ENCODE measurements around the gene NEURL1.

The NEURL1 gene

DNA sequence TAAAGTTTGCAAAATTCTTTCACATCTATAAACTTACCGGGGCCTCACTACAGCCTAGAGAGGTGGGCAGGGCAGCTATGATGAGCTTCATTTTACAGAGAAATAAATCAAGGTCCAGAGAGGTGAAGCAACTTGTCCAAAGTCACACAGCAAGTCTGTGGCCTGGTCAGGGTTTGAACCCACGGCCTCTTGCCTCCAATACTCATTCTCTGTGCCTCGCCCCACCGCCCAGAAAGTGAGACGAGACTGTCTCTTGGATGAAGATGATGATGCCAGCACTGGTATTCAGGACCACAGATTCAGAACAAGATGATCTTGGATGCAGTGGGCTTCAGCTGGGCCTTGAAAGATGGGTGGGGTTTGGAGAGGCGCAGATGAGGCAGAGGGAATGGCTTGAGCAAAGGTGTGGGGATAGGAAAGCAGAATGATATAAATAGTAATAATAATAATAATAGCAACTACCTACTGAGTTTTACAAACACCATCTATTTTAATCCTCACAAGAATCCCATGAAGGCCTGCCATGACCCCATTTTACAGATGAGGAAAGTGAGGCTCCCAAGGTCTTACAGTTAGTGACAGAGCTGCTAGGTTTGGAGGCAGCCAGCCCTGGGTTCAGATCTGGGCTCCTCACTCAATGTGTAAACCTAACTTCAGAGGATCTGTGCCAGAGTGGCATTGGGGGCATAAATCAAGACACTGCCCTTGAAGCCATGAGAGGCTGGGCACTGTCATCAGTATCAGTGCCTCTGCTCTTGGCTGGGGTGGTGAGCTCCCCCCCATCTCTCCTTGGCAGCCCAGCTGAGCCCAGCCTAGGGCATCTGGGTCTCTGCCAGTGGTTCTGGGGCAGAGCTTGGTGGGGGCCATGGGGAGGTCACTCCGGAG, 70.0 kb downstream of the NEURL1 start:
- Histone ChIP-seq H3K36me3 (ENCODE audit: control insufficient read depth, insufficient read depth, low read length) (no peaks in the 10 kb centered on the region), H3K9me3 (ENCODE audit: control insufficient read depth, low read length) (no peaks in the 10 kb centered on the region), H3K27ac (no peak overlapping the region), H3K79me2 (peaks cover 21% of the 10 kb centered on the region), H3K4me3 (ENCODE audit: low read depth, low read length) (no peak overlapping the region), H3K27me3 (ENCODE audit: control insufficient read depth, insufficient read depth, low read length) (no peaks in the 10 kb centered on the region), H3K9ac (no peak overlapping the region), H3K4me1 (peaks cover 4% of the 10 kb centered on the region), H2AFZ (no peak overlapping the region), H3K4me2 (ENCODE audit: low read length) (no peak overlapping the region)
- TF ChIP-seq, protein P1, sequence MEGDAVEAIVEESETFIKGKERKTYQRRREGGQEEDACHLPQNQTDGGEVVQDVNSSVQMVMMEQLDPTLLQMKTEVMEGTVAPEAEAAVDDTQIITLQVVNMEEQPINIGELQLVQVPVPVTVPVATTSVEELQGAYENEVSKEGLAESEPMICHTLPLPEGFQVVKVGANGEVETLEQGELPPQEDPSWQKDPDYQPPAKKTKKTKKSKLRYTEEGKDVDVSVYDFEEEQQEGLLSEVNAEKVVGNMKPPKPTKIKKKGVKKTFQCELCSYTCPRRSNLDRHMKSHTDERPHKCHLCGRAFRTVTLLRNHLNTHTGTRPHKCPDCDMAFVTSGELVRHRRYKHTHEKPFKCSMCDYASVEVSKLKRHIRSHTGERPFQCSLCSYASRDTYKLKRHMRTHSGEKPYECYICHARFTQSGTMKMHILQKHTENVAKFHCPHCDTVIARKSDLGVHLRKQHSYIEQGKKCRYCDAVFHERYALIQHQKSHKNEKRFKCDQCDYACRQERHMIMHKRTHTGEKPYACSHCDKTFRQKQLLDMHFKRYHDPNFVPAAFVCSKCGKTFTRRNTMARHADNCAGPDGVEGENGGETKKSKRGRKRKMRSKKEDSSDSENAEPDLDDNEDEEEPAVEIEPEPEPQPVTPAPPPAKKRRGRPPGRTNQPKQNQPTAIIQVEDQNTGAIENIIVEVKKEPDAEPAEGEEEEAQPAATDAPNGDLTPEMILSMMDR (IDR thresholded peaks at IDR 0.05) = no peak

DNA sequence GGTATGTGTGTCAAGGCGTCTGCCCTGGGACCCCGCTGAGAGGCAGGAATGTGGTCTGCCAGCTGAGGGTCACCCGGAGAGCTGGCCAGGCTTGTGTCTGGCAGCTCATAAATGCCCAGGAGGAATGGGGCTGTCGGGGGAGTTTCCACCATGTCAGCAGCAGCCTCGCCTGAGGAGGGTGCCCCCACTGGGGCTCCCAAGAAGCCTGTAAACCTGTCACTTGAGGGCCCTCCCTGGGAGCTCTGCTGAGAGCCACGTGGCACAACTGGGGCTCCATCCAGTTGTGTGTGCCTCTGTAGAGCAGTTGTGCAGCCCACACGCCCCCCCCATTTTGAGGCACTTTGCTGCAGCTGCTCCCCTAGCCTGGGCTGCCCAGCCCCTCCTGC, 70.6 kb downstream of the NEURL1 start:
- Histone ChIP-seq H3K27me3 (ENCODE audit: control insufficient read depth, insufficient read depth, low read length) (no peaks in the 10 kb centered on the region), H3K79me2 (peaks cover 21% of the 10 kb centered on the region), H3K4me3 (ENCODE audit: low read depth, low read length) (no peak overlapping the region), H3K9ac (no peak overlapping the region), H3K9me3 (ENCODE audit: control insufficient read depth, low read length) (no peaks in the 10 kb centered on the region), H3K36me3 (ENCODE audit: control insufficient read depth, insufficient read depth, low read length) (no peaks in the 10 kb centered on the region), H3K4me2 (ENCODE audit: low read length) (no peak overlapping the region), H3K4me1 (peaks cover 5% of the 10 kb centered on the region), H3K27ac (no peak overlapping the region), H2AFZ (no peak overlapping the region)
- TF ChIP-seq, protein P1 (IDR thresholded peaks at IDR 0.05) = no peak

DNA sequence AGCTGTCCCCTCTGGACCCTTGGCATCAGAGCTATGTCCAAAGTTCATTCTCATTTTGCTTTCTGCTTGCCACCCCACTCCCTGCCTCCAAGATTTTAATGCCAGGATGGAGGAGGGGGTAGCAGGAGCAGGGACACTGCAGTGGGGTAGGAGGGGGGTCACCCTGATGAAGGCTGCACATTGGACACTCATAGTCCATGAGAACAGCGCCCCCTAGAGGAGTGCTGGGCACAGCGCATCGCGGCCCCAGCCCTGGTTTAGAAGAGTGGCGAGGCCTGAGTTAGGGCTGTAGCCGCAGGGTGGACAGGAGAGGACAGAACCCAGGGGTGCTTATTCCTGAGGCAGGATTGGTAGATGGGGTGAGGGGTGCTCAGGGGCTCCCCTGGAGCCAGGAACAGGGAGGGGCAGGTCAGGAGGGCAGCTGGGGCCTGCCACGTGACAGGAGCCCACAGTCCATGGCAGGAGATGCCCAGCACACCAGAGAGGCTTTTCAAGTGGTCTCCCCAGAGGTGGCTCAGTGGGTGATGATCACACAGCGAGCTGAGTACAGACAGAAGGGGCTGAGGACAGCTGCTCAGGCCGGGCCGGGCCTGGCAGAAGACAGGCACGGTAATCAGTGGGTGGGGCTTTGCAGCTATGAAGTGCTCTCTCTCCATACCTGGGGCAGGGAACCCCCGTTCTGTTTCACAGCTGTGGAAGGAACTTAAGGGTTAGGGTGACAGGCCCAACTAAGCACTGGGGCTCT, 71.4 kb downstream of the NEURL1 start:
- Histone ChIP-seq H3K36me3 (ENCODE audit: control insufficient read depth, insufficient read depth, low read length) (no peaks in the 10 kb centered on the region), H3K27ac (no peak overlapping the region), H3K4me3 (ENCODE audit: low read depth, low read length) (no peak overlapping the region), H3K9me3 (ENCODE audit: control insufficient read depth, low read length) (no peaks in the 10 kb centered on the region), H3K4me1 (peaks cover 5% of the 10 kb centered on the region), H3K79me2 (peaks cover 17% of the 10 kb centered on the region), H3K9ac (no peak overlapping the region), H2AFZ (no peak overlapping the region), H3K4me2 (ENCODE audit: low read length) (no peak overlapping the region), H3K27me3 (ENCODE audit: control insufficient read depth, insufficient read depth, low read length) (no peaks in the 10 kb centered on the region)
- TF ChIP-seq, protein P1 (IDR thresholded peaks at IDR 0.05) = peak; percentile 45

DNA sequence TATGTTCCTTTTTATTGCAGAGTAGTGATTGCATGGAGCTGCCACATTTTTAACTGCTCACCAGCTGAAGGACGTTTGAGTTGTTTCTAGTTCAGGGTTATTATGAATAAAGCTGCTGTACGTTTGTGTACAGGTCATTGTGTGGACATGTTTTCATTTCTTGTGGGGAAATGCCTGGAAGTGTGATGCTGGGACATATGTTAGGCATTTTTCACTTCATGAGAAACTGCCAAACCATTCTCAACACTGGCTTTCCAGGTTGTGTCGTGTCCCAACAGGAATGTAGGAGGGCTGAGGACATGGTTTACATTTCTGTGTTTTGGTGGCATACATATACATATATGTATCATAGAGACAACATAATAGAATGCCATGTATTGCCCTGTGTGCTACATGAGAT, 73.0 kb downstream of the NEURL1 start:
- no peaks in the 10 kb centered on the region for H3K9me3 ChIP-seq (ENCODE audit: control insufficient read depth, low read length)
- H3K27ac ChIP-seq = no peak overlapping the region
- no peak overlapping the region for H2AFZ ChIP-seq
- H3K79me2 ChIP-seq = peaks cover 14% of the 10 kb centered on the region
- TF ChIP-seq, protein P1 (IDR thresholded peaks at IDR 0.05) = no peak
- H3K4me3 ChIP-seq (ENCODE audit: low read depth, low read length) = no peak overlapping the region
- H3K4me2 ChIP-seq (ENCODE audit: low read length) = no peak overlapping the region
- no peaks in the 10 kb centered on the region for H3K36me3 ChIP-seq (ENCODE audit: control insufficient read depth, insufficient read depth, low read length)
- H3K4me1 ChIP-seq = peaks cover 5% of the 10 kb centered on the region
- H3K27me3 ChIP-seq (ENCODE audit: control insufficient read depth, insufficient read depth, low read length) = no peaks in the 10 kb centered on the region
- no peak overlapping the region for H3K9ac ChIP-seq

All from parathyroid adenoma (tissue), 2 donors.